Measurements from ENCODE around the gene CHEK1. TPM values are rescaled to one million over a fixed set of nuclear protein-coding genes. Genes with fewer than 3 reads are reported as not detected.

Gene CHEK1
- total RNA-seq, 1 experiment from 2014 or later, result 33.2 TPM

Other genes starting within 250 kb of the CHEK1 start
- gene FEZ1, start 128.9 kb upstream of the CHEK1 start, total RNA-seq (2022), result 3.5 and 6.6 TPM in 2 replicates
- gene EI24, start 55.7 kb upstream of the CHEK1 start, total RNA-seq (2022), result 76.7 and 82.2 TPM in 2 replicates
- gene STT3A, start 32.3 kb upstream of the CHEK1 start, total RNA-seq (2022), result 139 and 168 TPM in 2 replicates
- gene ACRV1, start 55.7 kb downstream of the CHEK1 start, total RNA-seq (2022), result not detected in 2 replicates
- not detected in 2 replicates for gene PATE1, start 121.1 kb downstream of the CHEK1 start, total RNA-seq (2022)
- not detected in 2 replicates for gene PATE2, start 153.7 kb downstream of the CHEK1 start, total RNA-seq (2022)
- gene PATE3, start 163.0 kb downstream of the CHEK1 start, total RNA-seq (2022), result not detected in 2 replicates
- gene PATE4, start 208.2 kb downstream of the CHEK1 start, total RNA-seq (2022), result not detected in 2 replicates

All from Calu3 (cell line).